HAP-1 (cell line): Measurements from ENCODE around the gene SNAI1.

Experiments used
- DNase-seq, 2 experiments: peaks; one replicate each; pipeline ENCODE4 v3.0.0-alpha.2; 2016 to 2020; ENCODE audit warnings: low spot score in 2 of 2
- H3K27me3 ChIP-seq: fragments of 250-450 bp; sonication (Bioruptor Pico); 2 replicates; pipeline ENCODE4 v1.5.1; 2020; ENCODE audit warnings: low read depth, mild to moderate bottlenecking, moderate library complexity
- H3K36me3 ChIP-seq: fragments of 250-450 bp; sonication (Bioruptor Pico); replicated peaks from 2 replicates; pipeline ENCODE4 v1.5.1; 2020; ENCODE audit warnings: mild to moderate bottlenecking
- H3K4me1 ChIP-seq: fragments of 250-450 bp; sonication (Bioruptor Pico); 2 replicates; pipeline ENCODE4 v1.5.1; 2020; ENCODE audit warnings: mild to moderate bottlenecking
- H3K4me3 ChIP-seq: fragments of 250-450 bp; sonication (Bioruptor Pico); 2 replicates; pipeline ENCODE4 v1.5.1; 2020; ENCODE audit warnings: mild to moderate bottlenecking, moderate library complexity
- H3K9me3 ChIP-seq: fragments of 250-450 bp; sonication (Bioruptor Pico); 2 replicates; pipeline ENCODE4 v1.5.1; 2020; ENCODE audit warnings: mild to moderate bottlenecking, moderate library complexity
- in situ Hi-C: fragments of 300-500 bp; cut with MboI; formaldehyde crosslinking; loops from 3 replicates; pipeline ENCODE4 v1.14.3; 2020; ENCODE audit warnings: low sequenced_read_pairs, inconsistent platforms, mixed read lengths

The SNAI1 gene

GRCh38 chr20:49982346-49983122, at the start of gene SNAI1:
Gene SNAI1, plus strand, starts transcription at chr20:49982980. Its CDS starts 80 bp downstream, at chr20:49983060.
- H3K4me3 ChIP-seq = peak within 1 kb of the TSS; percentile 36
- DNase-seq = peak; percentile 73 to 89
- no peaks in the 10 kb centered on the region; the same call in 1 of the 2 replicates for H3K36me3 ChIP-seq
- H3K27me3 ChIP-seq = no peaks in the 10 kb centered on the region
- 0 out of 2 replicates have a peak, but pooled peaks cover 2% of the 10 kb centered on the region for H3K9me3 ChIP-seq
- in situ Hi-C loops = loop anchor here (5.0 kb wide), 1 partner anchor 90 kb away; no protein-coding TSS in a partner anchor
- H3K4me1 ChIP-seq = peaks cover 33% of the 10 kb centered on the region

GRCh38 chr20:49935746-49936152, 47.0 kb upstream of the SNAI1 start:
- in situ Hi-C loops = no loop called here
- peak overlapping the region; percentile 98 for H3K4me3 ChIP-seq
- no peak for DNase-seq
- peaks cover 17% of the 10 kb centered on the region for H3K4me1 ChIP-seq
- no peaks in the 10 kb centered on the region for H3K9me3 ChIP-seq
- no peaks in the 10 kb centered on the region for H3K27me3 ChIP-seq
- peaks cover 16% of the 10 kb centered on the region for H3K36me3 ChIP-seq

- H3K4me3 ChIP-seq = peak within 1 kb of the TSS; percentile 98
- no peaks in the 10 kb centered on the region for H3K9me3 ChIP-seq
- peaks cover 17% of the 10 kb centered on the region for H3K4me1 ChIP-seq
- peaks cover 22% of the 10 kb centered on the region for H3K36me3 ChIP-seq
- in situ Hi-C loops = no loop called here
- H3K27me3 ChIP-seq = no peaks in the 10 kb centered on the region
- peak; percentile 86 to 93 for DNase-seq
These were observed 46.4 kb upstream of the SNAI1 start, which contains the start of gene RNF114 for GRCh38 chr20:49936153-49937026. Gene RNF114, plus strand, starts transcription at chr20:49936397. Its CDS starts 16 bp downstream, at chr20:49936413.

GRCh38 chr20:49937027-49937929, 45.5 kb upstream of the SNAI1 start:
- no peak for DNase-seq
- in situ Hi-C loops = no loop called here
- Histone ChIP-seq H3K36me3 (peaks cover 31% of the 10 kb centered on the region), H3K4me3 (peak overlapping the region; percentile 98), H3K27me3 (no peaks in the 10 kb centered on the region), H3K9me3 (no peaks in the 10 kb centered on the region), H3K4me1 (peaks cover 17% of the 10 kb centered on the region)

- H3K4me3 ChIP-seq = peak overlapping the region; percentile 98; the same call in 1 of the 2 replicates
These were observed 44.3 kb upstream of the SNAI1 start for GRCh38 chr20:49938173-49939163.

GRCh38 chr20:49941456-49941855, 41.3 kb upstream of the SNAI1 start:
- Histone ChIP-seq H3K4me3 (no peak overlapping the region), H3K4me1 (peaks cover 12% of the 10 kb centered on the region), H3K27me3 (no peaks in the 10 kb centered on the region), H3K9me3 (no peaks in the 10 kb centered on the region), H3K36me3 (peaks cover 66% of the 10 kb centered on the region)
- no peak for DNase-seq
- in situ Hi-C loops = no loop called here

More at GRCh38 chr20:49938173-49939163, 44.3 kb upstream of the SNAI1 start:
- H3K27me3 ChIP-seq = no peaks in the 10 kb centered on the region
- in situ Hi-C loops = no loop called here
- DNase-seq = no peak
- H3K36me3 ChIP-seq = peaks cover 42% of the 10 kb centered on the region
- H3K9me3 ChIP-seq = no peaks in the 10 kb centered on the region
- H3K4me1 ChIP-seq = peaks cover 17% of the 10 kb centered on the region

- no peak overlapping the region for H3K4me3 ChIP-seq
- in situ Hi-C loops = no loop called here
- no peaks in the 10 kb centered on the region for H3K9me3 ChIP-seq
- H3K4me1 ChIP-seq = peaks cover 10% of the 10 kb centered on the region
- no peak for DNase-seq
- H3K36me3 ChIP-seq = peaks cover 70% of the 10 kb centered on the region
- no peaks in the 10 kb centered on the region for H3K27me3 ChIP-seq
These were observed 40.5 kb upstream of the SNAI1 start for GRCh38 chr20:49942303-49942702.

- no peak for DNase-seq
- no peaks in the 10 kb centered on the region for H3K27me3 ChIP-seq
- H3K9me3 ChIP-seq = no peaks in the 10 kb centered on the region
- H3K4me3 ChIP-seq = no peak overlapping the region
- in situ Hi-C loops = no loop called here
- peaks cover 4% of the 10 kb centered on the region for H3K4me1 ChIP-seq
- peaks cover 73% of the 10 kb centered on the region for H3K36me3 ChIP-seq
These were observed 39.8 kb upstream of the SNAI1 start for GRCh38 chr20:49942942-49943341.

GRCh38 chr20:49945306-49945700, 37.5 kb upstream of the SNAI1 start:
- Histone ChIP-seq H3K36me3 (peaks cover 82% of the 10 kb centered on the region), H3K9me3 (no peaks in the 10 kb centered on the region), H3K27me3 (no peaks in the 10 kb centered on the region), H3K4me3 (no peak overlapping the region), H3K4me1 (no peaks in the 10 kb centered on the region)
- in situ Hi-C loops = no loop called here
- DNase-seq = no peak

- in situ Hi-C loops = no loop called here
- no peaks in the 10 kb centered on the region for H3K4me1 ChIP-seq
- peaks cover 85% of the 10 kb centered on the region for H3K36me3 ChIP-seq
- no peaks in the 10 kb centered on the region for H3K9me3 ChIP-seq
- DNase-seq = no peak
- H3K27me3 ChIP-seq = no peaks in the 10 kb centered on the region
- no peak overlapping the region for H3K4me3 ChIP-seq
These were observed 36.9 kb upstream of the SNAI1 start for GRCh38 chr20:49945701-49946477.

GRCh38 chr20:49948178-49948577, 34.6 kb upstream of the SNAI1 start:
- H3K9me3 ChIP-seq = no peaks in the 10 kb centered on the region
- H3K27me3 ChIP-seq = no peaks in the 10 kb centered on the region
- in situ Hi-C loops = no loop called here
- DNase-seq = no peak
- no peaks in the 10 kb centered on the region for H3K4me1 ChIP-seq
- peaks cover 84% of the 10 kb centered on the region for H3K36me3 ChIP-seq
- no peak overlapping the region for H3K4me3 ChIP-seq
